Kidney (tissue), 14 donors: ENCODE measurements around the gene STRN. TPM values are rescaled to one million over a fixed set of nuclear protein-coding genes. Genes with fewer than 3 reads are reported as not detected.

Source experiments
- DNase-seq, 5 donors: peaks; one replicate each; pipeline ENCODE4 v3.0.0-alpha.2; 2013 to 2020
- FAIRE-seq: peaks from 2 replicates; lab custom pipeline; 2012; peaks lifted over from hg19 to GRCh38; lab: Jason Lieb, UNC
- H3K27ac ChIP-seq, 2 donors: one replicate each; pipeline ENCODE4 v1.7.0; 2013; ENCODE audit warnings: low read depth in 2 of 2, low read length in 2 of 2, inconsistent platforms in 1 of 2
- H3K27me3 ChIP-seq: one replicate; pipeline ENCODE4 v1.7.1; 2013; ENCODE audit warnings: low read length, inconsistent platforms; ENCODE audit not compliant: control insufficient read depth, insufficient read depth
- H3K36me3 ChIP-seq, 3 donors: one replicate each; pipeline versions ENCODE4 v1.7.0 to v1.7.1; 2013; ENCODE audit warnings: low read length in 3 of 3, control low read depth in 1 of 3, inconsistent platforms in 1 of 3; ENCODE audit not compliant: insufficient read depth in 3 of 3, control insufficient read depth in 2 of 3
- H3K4me1 ChIP-seq, 3 donors: one replicate each; pipeline versions ENCODE4 v1.7.0 to v1.7.1; 2013; ENCODE audit warnings: low read length in 3 of 3, inconsistent platforms in 1 of 3, low read depth in 1 of 3; ENCODE audit not compliant: control insufficient read depth in 2 of 3, insufficient read depth in 2 of 3
- H3K4me3 ChIP-seq, 3 donors: one replicate each; pipeline versions ENCODE4 v1.7.0 to v1.8.1; 2013; ENCODE audit warnings: low read length in 3 of 3, control low read depth in 1 of 3, inconsistent platforms in 1 of 3
- H3K9ac ChIP-seq, 3 donors: one replicate each; pipeline versions ENCODE4 v1.7.0 to v1.7.1; 2013; ENCODE audit warnings: low read length in 3 of 3, control low read depth in 1 of 3, inconsistent platforms in 1 of 3
- H3K9me3 ChIP-seq, 3 donors: one replicate each; pipeline versions ENCODE4 v1.7.0 to v1.7.1; 2013; ENCODE audit warnings: low read length in 3 of 3, control low read depth in 1 of 3, inconsistent platforms in 1 of 3; ENCODE audit not compliant: control insufficient read depth in 2 of 3, insufficient read depth in 1 of 3
- CTCF ChIP-seq: IDR thresholded peaks from 3 replicates; pipeline ENCODE4 v1.5.1; 2012; ENCODE audit warnings: mild to moderate bottlenecking, moderate library complexity, borderline replicate concordance; ENCODE audit not compliant: insufficient read depth; ENCODE audit errors: extremely low read depth
- intact Hi-C: fragments of 100-400 bp; cut with DNase I; formaldehyde crosslinking; loops from one replicate; pipeline ENCODE4 v1.11.1; 2022
- polyA plus RNA-seq: library from polyadenylated mRNA; stranded (reverse); fragments of 350-450 nt; fragmentation: Illumina TruSeq; extraction: RNeasy Lipid Tissue Mini Kit (QIAGEN cat#74804); gene quantifications from one replicate; pipeline ENCODE4 v1.2.3, GENCODE V29; 2014; ENCODE audit warnings: low read depth, low replicate concordance; ENCODE audit not compliant: insufficient read depth
- total RNA-seq: library from RNA; stranded (reverse); fragmentation: NEBNext Ultra II Directional; extraction: Animal tissue kit (Norgen Biotek cat#: 25700); gene quantifications from one replicate; pipeline ENCODE4 v1.2.1, GENCODE V29; 2021
- donor health status: control.
- donor health status: control.
- donor health status: control.
- donor health status: control.
- donor health status: control.
- donor health status: DM: yes; HTN: yes; CAD: no.
- donor health status: Normal renal cell carcinoma (clear cell type).

STRN gene
- total and polyA plus RNA-seq, 2 donors from 2014 or later: 3.7 to 42.7 TPM

GRCh38 chr2:36869606-36870005 is 96.7 kb downstream of the STRN start:
- intact Hi-C loops: no loop called here

GRCh38 chr2:36861896-36862295 is 104.4 kb downstream of the STRN start:
- no peaks in the 10 kb centered on the region for H3K9me3 ChIP-seq
- H3K4me1 ChIP-seq: no peaks in the 10 kb centered on the region
- FAIRE-seq (no peak), DNase-seq (no peak)
- no peak overlapping the region for H3K4me3 ChIP-seq
- no peaks in the 10 kb centered on the region for H3K27me3 ChIP-seq
- intact Hi-C loops: no loop called here
- H3K27ac ChIP-seq: no peak overlapping the region
- TF ChIP-seq CTCF: no peak
- H3K9ac ChIP-seq: no peak overlapping the region
- H3K36me3 ChIP-seq: peaks cover 0 to 8% (median 6%) of the 10 kb centered on the region in 3 donors

More at GRCh38 chr2:36869606-36870005, 96.7 kb downstream of the STRN start:
- no peak overlapping the region for H3K27ac ChIP-seq
- no peak overlapping the region for H3K9ac ChIP-seq
- DNase-seq (no peak), FAIRE-seq (peak; percentile 83)
- H3K9me3 ChIP-seq: no peaks in the 10 kb centered on the region
- H3K27me3 ChIP-seq: no peaks in the 10 kb centered on the region
- no peak for TF ChIP-seq CTCF
- no peak overlapping the region for H3K4me3 ChIP-seq
- no peaks in the 10 kb centered on the region for H3K4me1 ChIP-seq
- H3K36me3 ChIP-seq: peaks cover 0 to 7% (median 6%) of the 10 kb centered on the region in 3 donors

GRCh38 chr2:36859366-36859792 is 107.0 kb downstream of the STRN start:
- Histone ChIP-seq H3K36me3 (peaks cover 0 to 5% (median 2%) of the 10 kb centered on the region in 3 donors), H3K9ac (no peak overlapping the region), H3K27me3 (no peaks in the 10 kb centered on the region), H3K4me3 (peak overlapping the region in 1 of 3 donors; percentile 13), H3K4me1 (no peaks in the 10 kb centered on the region), H3K9me3 (no peaks in the 10 kb centered on the region), H3K27ac (no peak overlapping the region)
- intact Hi-C loops: no loop called here
- DNase-seq: no peak
- no peak for TF ChIP-seq CTCF
- no peak for FAIRE-seq
